Activated T-cell treated with anti-CD3 and anti-CD28 coated beads, Interleukin-2, amount 50 U/mL, for 48 hours (primary cell): ENCODE results near the gene SCLT1.
A peak's percentile ranks its signal among the peaks of the same experiment; 100 is the strongest.
"Not testable (repeated sequence)": the region's sequence is repeated elsewhere in the genome, so short reads cannot be mapped to it uniquely, and the experiment has no call there.

ENCODE experiments used
- DNase-seq, 2 experiments: peaks; one replicate each; pipeline ENCODE4 v3.0.0-alpha.2; 2020

SCLT1 gene

GRCh38 chr4:129093191-129093920 is at the start of gene SCLT1:
TSS of gene SCLT1 (minus strand) at chr4:129093539. CDS start at chr4:129093103, 436 bp downstream.
- DNase-seq, result peak; percentile 96 to 97

- no peak for DNase-seq
Measured at GRCh38 chr4:129140521-129140920, 47.2 kb upstream of the SCLT1 start.

- no peak for DNase-seq
Measured at GRCh38 chr4:129138810-129139496, 45.6 kb upstream of the SCLT1 start.

DNA sequence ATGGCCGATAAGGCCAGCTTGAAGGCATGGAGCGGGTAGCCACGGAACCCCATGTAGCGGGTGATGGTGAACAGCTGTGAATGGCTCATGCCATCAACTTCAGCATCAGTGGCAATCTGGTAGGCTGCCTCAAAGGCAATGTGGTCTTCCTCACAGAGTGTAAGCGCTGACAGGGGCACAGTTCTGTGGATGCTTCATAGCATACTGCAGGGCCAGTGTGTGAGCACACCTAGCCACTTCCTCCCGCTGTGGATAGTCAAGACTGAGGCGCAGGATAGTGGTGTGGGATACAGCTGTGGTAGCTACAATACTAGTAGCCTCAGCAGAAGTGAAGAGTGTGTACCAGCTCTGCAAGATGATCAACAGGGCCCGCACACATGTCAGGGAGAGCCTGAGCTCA is 43.1 kb upstream of the SCLT1 start:
- no peak for DNase-seq

GRCh38 chr4:129131343-129131742 is 38.0 kb upstream of the SCLT1 start:
- no peak for DNase-seq

GRCh38 chr4:129129143-129129542 is 35.8 kb upstream of the SCLT1 start:
- DNase-seq, result no peak

- DNase-seq, result not testable (repeated sequence)
Measured at GRCh38 chr4:129126614-129127013, 33.3 kb upstream of the SCLT1 start.

GRCh38 chr4:129117705-129118104 is 24.4 kb upstream of the SCLT1 start:
- no peak for DNase-seq

DNA sequence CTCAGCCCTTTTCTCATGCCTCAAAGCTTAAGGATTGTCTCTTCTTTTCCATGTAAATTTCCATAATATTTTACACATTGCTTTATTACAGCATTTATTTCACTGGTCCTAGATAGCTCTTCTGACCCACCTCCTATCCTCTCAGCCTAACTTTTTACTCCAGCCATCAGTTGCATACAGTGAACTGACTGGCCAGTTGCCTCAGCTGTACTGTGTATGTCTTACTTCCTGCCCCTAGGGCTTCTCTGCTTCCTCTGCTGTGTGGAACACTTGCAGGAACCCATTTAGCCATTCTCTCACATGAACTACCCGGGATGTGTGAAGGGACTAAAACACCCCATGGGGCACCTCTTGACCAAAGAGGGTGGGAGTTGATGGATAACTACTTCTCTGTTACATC is 20.6 kb upstream of the SCLT1 start:
- DNase-seq, result no peak

DNA sequence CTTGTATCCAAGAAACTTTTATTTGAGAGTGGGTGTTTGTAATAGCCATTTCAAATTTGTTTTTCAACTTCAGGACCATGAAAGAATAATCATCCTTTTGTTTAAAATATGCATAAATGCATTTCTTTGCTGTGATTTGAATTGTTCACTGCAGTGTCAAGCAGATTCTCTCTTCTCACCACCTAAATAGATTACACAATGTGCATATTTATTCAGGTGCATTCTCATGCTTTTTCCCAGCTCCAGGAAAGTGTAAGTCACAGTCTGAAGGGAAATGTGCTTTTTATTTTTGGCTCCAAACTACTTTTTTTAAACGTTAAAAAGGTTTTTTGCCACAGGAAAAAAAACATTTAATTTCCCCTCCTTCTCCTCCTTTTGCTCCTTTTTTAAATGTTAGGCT is 20.1 kb upstream of the SCLT1 start:
- DNase-seq, result no peak

GRCh38 chr4:129111919-129112318 is 18.6 kb upstream of the SCLT1 start:
- DNase-seq, result no peak

DNA sequence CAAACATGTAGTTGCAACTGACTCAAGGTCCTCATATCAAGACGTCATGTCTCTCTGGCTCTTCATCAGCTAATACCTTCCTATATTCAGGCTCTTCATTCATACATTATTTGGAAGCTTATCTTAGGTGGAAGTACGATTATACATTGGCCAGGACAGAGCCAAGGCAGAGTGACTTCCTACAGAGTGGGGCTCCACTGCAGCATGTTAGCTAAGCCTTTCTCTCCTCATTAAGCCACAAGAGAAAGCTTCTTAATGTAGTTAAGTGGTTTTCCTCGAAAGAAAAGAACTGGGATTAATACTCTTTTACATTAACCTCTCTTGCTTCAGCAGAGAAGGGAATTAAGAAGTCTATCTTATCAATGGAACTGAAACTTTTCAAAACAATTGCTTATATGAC is 17.6 kb upstream of the SCLT1 start:
- no peak for DNase-seq

DNA sequence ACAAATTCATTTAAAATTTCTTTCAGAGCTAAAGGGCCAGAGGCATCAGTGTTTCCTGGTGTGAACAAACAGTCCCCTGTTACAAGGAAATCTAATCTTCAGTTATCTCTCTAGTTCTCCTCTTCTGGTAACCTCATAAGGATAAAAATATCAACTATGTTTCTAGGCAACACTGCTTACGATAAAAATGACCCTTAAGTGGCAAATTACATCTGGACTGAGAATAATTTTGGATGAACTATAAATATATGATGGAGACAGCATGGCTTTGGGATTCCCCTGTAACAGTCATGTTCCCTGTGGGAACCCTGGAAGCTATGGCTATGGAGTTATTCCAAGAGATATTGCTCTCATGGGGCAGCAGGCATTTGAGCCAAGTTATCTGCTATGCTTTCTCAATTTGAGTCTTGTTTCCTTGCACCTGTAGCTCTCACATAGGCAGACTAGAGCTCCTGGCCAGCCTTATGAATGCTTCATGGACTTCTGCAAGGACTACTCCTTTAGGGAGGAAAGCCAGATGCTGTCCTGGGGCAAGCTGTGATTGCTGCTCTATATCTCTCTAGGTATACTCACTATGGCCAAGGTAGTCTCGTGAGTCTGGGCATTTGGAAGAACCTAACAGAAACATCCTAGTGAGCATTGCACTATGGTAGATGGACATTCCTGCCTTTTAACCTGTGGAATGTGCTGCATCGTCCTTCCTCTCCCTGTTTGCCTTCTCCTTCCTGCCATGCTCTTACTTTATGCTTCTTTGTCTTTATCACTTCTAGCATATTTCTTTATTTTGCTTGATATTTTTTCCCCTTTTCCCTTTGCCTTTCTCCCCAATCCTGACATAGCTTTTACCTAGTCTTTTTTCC is 16.9 kb upstream of the SCLT1 start:
- DNase-seq, result no peak

DNA sequence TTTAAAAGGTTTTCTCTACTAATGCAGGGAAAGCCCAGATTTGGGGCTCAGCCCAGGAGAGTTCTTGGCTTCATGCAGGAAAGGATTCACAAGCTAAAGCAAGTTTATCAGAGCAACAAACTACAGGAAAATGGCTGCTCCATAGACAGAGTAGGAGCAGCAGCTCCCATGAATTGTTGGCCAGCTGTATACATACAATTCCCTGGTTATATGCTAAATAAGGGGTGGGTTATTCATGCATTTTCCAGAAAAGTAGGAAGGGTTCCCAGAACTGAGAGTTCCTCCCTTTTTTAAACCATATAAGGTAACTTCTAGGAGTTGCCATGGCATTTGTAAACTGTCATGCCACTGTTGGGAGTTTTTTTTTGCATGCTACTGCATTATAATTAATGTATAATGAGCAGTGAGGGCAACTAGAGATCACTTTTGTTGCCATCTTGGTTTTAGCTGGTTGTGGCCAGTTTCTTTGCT is 5.2 kb upstream of the SCLT1 start:
- no peak for DNase-seq

DNA sequence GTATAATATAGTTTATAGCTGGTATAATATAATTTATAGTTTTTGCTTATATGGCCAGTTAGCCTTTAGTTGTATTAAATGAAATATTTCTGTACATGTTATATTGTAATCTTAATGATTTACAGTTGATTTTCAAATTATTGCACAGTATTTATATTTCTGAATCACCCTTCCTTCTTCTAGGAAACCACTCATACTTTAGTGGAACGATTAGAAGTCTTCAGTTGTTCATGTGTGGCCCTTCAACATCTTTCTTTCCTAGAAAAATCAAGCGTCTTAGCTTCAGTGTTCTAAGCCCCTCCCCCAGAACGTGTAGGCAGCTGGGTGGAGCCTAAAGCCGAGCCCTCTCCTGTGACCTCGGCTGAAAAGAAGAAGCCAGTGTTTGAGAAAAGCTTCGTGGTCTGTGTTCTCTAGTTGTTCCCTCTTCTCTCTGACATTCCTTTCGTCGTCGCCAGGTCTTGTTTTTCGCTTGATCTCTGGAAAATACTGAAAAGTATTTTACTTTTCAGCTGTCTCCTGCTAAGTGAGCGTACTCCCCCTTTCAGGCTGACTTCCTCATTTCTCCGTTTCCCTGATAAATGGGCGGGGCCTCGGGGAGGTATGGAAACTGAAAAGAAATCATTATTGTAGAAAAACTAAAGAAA is 2.6 kb upstream of the SCLT1 start, which contains the start of gene C4orf33:
Gene C4orf33 (plus strand): TSS at position 342 of the 644 bp plus-strand sequence. CDS start 6,459 bp downstream, outside the sequence.
- DNase-seq, result peak; percentile 77 to 81

DNA sequence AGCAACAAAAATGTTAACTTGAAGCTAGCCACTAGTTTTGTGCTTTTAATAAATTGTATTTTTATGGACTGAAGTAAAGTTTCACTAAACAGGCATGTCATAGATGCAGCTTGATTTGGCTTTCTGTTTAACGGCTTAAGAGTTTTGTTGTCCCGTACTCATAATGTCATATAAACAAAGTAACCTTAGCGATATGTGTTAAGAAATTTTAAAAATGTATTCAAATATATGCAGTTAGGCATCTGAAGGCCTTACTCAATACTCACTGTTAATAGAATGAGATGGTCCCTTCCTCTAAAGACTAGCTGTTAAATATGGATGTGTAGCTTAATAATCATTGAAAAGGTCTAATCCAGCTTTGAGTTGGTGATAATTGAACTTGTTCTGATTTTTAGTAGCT is 1.0 kb upstream of the SCLT1 start:
- no peak for DNase-seq

DNA sequence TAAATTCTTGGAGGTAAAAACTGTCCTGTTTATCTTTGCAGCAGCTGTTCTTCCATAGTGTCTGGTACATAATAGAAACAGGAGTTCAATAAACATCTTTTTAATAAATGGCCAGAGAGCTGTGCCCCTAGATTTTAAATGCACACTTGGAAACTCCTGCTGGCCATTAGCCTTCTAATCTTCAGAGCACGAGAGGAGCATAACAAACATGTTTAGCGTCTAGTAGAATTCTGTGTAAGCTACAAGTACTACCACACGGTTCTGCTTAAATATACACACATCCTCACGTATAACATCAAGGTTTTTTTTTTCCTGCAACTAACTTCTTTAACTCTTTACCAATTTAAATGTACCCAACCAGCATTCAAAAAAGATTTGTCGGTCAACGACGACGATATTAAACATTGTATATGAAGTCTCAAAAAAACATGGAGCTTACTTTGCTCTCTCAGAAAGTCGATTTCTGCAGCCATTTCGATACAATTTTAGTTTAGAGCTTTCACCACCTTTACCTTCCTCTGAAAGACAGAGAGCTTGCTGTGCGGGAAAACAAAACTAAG is 628 bp downstream of the SCLT1 start:
- DNase-seq, result no peak

DNA sequence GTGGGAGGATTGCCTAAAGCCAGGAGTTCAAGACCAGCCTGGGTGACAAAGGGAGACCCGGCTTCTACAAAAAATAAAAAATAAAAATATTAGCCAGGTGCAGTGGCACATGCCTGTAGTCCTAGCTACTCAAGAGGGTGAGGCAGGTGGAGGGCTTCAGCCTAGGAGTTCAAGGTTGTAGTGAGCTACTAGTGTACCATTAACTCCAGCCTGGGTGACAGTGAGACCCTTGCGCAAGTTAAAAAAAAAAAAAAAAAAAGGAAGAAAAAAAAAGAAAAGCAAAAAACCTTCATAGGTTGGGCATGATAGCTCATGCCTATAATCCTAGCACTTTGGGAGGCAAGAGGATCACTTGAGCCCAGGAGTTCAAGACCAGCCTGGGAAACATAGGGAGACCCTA is 5.8 kb downstream of the SCLT1 start:
- no peak for DNase-seq

DNA sequence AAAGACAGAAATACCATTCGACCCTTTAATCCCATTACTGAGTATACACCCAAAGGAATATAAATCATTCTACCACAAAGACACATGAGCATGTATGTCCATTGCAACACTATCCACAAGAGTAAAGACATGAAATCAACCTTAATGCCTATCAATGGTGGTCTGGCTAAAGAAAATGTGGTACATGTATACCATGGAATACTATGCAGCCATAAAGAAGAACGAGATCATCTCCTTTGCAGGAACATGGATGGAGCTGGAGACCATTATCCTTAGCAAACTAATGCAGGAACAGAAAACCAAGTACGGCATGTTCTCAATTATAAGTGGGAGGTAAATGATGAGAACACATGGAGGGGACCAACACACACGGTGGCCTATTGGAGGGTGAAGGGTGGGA is 7.9 kb downstream of the SCLT1 start:
- DNase-seq, result no peak

DNA sequence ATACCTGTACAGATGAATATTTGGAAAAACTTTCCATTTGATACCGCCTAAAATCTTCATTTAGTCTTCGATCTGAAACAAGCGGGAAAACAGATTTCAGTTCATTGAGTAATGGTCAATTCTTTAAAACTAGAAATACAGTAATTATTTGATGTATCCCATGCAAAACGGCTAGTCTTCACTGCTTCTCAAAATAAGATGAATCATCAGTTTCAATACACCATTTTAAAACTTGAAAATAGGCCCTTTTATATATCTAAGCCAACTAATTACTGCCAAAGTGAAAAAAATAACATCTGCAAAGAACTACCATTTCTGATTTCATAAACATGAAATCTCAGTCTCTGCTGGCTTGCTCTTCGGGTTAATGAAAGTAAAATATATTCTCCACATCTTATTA is 11.0 kb downstream of the SCLT1 start:
- no peak for DNase-seq

GRCh38 chr4:129080129-129080528 is 13.2 kb downstream of the SCLT1 start:
- no peak for DNase-seq

DNA sequence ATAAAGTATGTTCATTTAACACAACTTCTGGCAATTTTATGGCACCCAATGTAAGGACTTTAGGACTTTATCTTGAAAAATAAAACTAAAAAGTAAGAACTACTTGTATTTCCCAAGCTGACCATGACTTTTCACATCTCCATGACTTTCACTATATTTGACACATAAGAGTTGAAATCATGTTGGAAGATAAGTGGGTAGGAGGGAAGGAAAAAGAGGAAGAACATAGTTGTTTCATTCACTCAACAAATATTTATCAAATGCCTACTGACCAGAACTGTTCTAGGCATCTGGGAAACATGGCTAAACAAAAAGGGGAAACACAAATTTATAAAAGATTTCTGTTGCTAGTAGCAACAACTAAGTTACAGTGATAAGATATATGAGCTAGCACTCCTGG is 16.0 kb downstream of the SCLT1 start:
- no peak for DNase-seq

DNA sequence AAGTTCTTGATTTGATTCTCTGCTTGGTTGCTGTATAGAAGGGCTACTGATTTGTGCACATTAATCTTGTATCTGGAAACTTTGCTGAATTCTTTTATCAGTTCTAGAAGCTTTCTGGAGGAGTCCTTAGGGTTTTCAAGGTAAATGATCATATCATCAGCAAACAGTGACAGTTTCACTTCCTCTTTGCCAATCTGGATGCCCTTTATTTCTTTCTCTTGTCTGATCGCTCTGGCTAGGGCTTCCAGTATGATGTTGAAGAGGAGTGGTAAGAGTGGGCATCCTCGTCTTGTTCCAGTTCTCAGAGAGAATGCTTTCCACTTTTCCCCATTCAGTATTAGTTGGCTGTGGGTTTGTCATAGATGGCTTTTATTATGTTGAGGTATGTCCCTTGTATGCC is 23.8 kb downstream of the SCLT1 start:
- not testable (repeated sequence) for DNase-seq
